ENCODE data around the gene WDR27. TPM values are rescaled to one million over a fixed set of nuclear protein-coding genes. Genes with fewer than 3 reads are reported as not detected.

The WDR27 gene
- total and polyA plus RNA-seq, 2 donors from 2014 or later = 12.3 to 45.0 TPM

- Histone ChIP-seq H3K27me3 (ENCODE audit: control insufficient read depth, insufficient read depth, low read length) (no peaks in the 10 kb centered on the region), H3K9ac (ENCODE audit: low read length in 3 of 3) (no peak overlapping the region), H3K4me3 (ENCODE audit: low read length in 3 of 3) (no peak overlapping the region), H3K9me3 (ENCODE audit: control insufficient read depth in 2 of 3, insufficient read depth in 1 of 3, low read length in 3 of 3) (peaks cover 0 to 2% (median 0%) of the 10 kb centered on the region in 3 donors), H3K4me1 (ENCODE audit: control insufficient read depth in 2 of 3, insufficient read depth in 2 of 3, low read depth in 1 of 3, low read length in 3 of 3) (peaks cover 0 to 10% (median 0%) of the 10 kb centered on the region in 3 donors), H3K36me3 (ENCODE audit: control insufficient read depth in 2 of 3, insufficient read depth in 3 of 3, low read length in 3 of 3) (peaks cover 0 to under 1% (median 0%) of the 10 kb centered on the region in 3 donors), H3K27ac (ENCODE audit: low read depth in 2 of 2, low read length in 2 of 2) (no peak overlapping the region)
- intact Hi-C loops (cut with DNase I) = no loop called here
- TF ChIP-seq CTCF (IDR thresholded peaks at IDR 0.05; ENCODE audit: borderline replicate concordance, extremely low read depth, insufficient read depth) = no peak
- DNase-seq (no peak), FAIRE-seq (no peak)
These were observed 80.5 kb downstream of the WDR27 start for GRCh38 chr6:169621311-169621710.

- H3K9ac ChIP-seq (ENCODE audit: low read length in 3 of 3) = no peak overlapping the region
- no peaks in the 10 kb centered on the region for H3K27me3 ChIP-seq (ENCODE audit: control insufficient read depth, insufficient read depth, low read length)
- no peak for TF ChIP-seq CTCF (IDR thresholded peaks at IDR 0.05; ENCODE audit: borderline replicate concordance, extremely low read depth, insufficient read depth)
- H3K27ac ChIP-seq (ENCODE audit: low read depth in 2 of 2, low read length in 2 of 2) = no peak overlapping the region
- FAIRE-seq (no peak), DNase-seq (no peak)
- H3K4me1 ChIP-seq (ENCODE audit: control insufficient read depth in 2 of 3, insufficient read depth in 2 of 3, low read depth in 1 of 3, low read length in 3 of 3) = peaks cover 0 to 10% (median 0%) of the 10 kb centered on the region in 3 donors
- H3K36me3 ChIP-seq (ENCODE audit: control insufficient read depth in 2 of 3, insufficient read depth in 3 of 3, low read length in 3 of 3) = no peaks in the 10 kb centered on the region
- intact Hi-C loops (cut with DNase I) = no loop called here
- peaks cover 0 to 2% (median 0%) of the 10 kb centered on the region in 3 donors for H3K9me3 ChIP-seq (ENCODE audit: control insufficient read depth in 2 of 3, insufficient read depth in 1 of 3, low read length in 3 of 3)
- no peak overlapping the region for H3K4me3 ChIP-seq (ENCODE audit: low read length in 3 of 3)
These were observed 81.4 kb downstream of the WDR27 start for GRCh38 chr6:169620171-169621130.

GRCh38 chr6:169619650-169620049, 82.2 kb downstream of the WDR27 start:
- no peak overlapping the region for H3K9ac ChIP-seq (ENCODE audit: low read length in 3 of 3)
- FAIRE-seq = no peak

More at GRCh38 chr6:169619650-169620049, 82.2 kb downstream of the WDR27 start:
- intact Hi-C loops (cut with DNase I) = no loop called here
- no peak for TF ChIP-seq CTCF (IDR thresholded peaks at IDR 0.05; ENCODE audit: borderline replicate concordance, extremely low read depth, insufficient read depth)
- H3K36me3 ChIP-seq (ENCODE audit: control insufficient read depth in 2 of 3, insufficient read depth in 3 of 3, low read length in 3 of 3) = no peaks in the 10 kb centered on the region
- peaks cover 0 to 2% (median 0%) of the 10 kb centered on the region in 3 donors for H3K9me3 ChIP-seq (ENCODE audit: control insufficient read depth in 2 of 3, insufficient read depth in 1 of 3, low read length in 3 of 3)
- DNase-seq = no peak
- H3K4me3 ChIP-seq (ENCODE audit: low read length in 3 of 3) = no peak overlapping the region
- H3K27ac ChIP-seq (ENCODE audit: low read depth in 2 of 2, low read length in 2 of 2) = no peak overlapping the region
- H3K27me3 ChIP-seq (ENCODE audit: control insufficient read depth, insufficient read depth, low read length) = no peaks in the 10 kb centered on the region
- H3K4me1 ChIP-seq (ENCODE audit: control insufficient read depth in 2 of 3, insufficient read depth in 2 of 3, low read depth in 1 of 3, low read length in 3 of 3) = peaks cover 0 to 10% (median 0%) of the 10 kb centered on the region in 3 donors

All from kidney (tissue), 14 donors.